ENCODE data around the gene CDK19. TPM values are rescaled to one million over a fixed set of nuclear protein-coding genes. Genes with fewer than 3 reads are reported as not detected.

Gene CDK19
- polyA plus RNA-seq, 3 donors from 2014 or later: 1.7 to 5.2 (median 2.4) TPM

Other genes starting within 250 kb of the CDK19 start
- gene AMD1, start 59.3 kb upstream of the CDK19 start, polyA plus RNA-seq: 10 to 100 TPM; 36.7 to 44.3 (median 42.2) TPM
- gene GTF3C6, start 143.2 kb upstream of the CDK19 start, polyA plus RNA-seq: 100 to 1,000 TPM in 2 of 3 donors, 10 to 100 TPM in 1; 91.1 to 141 (median 120) TPM
- 10 to 100 TPM in 2 of 3 donors, 1 to 10 TPM in 1; 9.4 to 22.9 (median 19.9) TPM for gene RPF2, start 166.6 kb upstream of the CDK19 start, polyA plus RNA-seq

All from immature natural killer cell (primary cell).